GM18873 (cell line): ENCODE data around the gene TAS2R40.
"Not testable (repeated sequence)": the region's sequence is repeated elsewhere in the genome, so short reads cannot be mapped to it uniquely, and the experiment has no call there.

ENCODE experiments used
- ATAC-seq: cut with Tn5 transposase; IDR thresholded peaks from one replicate; pipeline ENCODE4 v1.9.1; 2021; ENCODE audit warnings: mild to moderate bottlenecking, moderate library complexity, moderate number of reproducible peaks; ENCODE audit not compliant: unreplicated experiment, low FRiP score

Gene TAS2R40

DNA sequence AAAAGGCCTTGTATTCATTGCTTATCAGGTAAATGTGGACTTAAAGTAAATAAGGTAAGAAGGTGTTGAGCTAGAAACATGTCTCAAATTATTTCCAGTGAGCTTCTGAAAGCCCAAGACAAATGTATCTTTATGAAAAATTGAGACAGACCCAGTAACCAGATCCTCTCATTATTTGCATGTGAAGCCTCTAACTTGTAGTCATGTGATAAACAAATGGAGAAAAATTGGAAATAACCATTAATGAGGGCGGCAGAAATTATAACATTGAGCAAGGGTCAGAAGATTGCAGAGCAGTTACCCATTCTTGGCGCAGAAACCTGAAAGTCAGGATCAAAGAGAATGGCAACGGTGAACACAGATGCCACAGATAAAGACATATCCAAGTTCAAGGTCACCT, at the start of gene TAS2R40:
Gene TAS2R40, plus strand, starts transcription at position 301 of the 400 bp plus-strand sequence. Its CDS starts 42 bp downstream, at position 343.
- ATAC-seq = no peak

DNA sequence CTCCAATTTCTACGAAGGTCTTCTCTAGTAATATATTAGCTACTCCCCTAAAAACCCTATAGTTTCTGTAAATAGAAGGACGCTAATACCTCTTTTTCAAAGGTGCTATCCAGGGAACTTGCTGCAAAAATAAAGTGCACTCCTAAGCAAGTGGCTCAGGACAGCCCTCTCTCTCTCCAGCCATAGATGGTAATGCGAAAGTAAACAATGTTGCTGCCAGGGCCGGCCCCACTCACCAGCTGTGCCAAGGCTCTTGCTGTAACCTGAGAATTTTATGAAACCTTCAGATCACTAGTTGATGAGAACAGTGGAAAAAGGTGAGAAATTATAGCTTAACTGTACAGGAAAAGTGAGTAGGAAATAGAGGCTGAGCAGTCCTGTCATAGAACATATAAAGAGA, 49.5 kb upstream of the TAS2R40 start:
- no peak for ATAC-seq

DNA sequence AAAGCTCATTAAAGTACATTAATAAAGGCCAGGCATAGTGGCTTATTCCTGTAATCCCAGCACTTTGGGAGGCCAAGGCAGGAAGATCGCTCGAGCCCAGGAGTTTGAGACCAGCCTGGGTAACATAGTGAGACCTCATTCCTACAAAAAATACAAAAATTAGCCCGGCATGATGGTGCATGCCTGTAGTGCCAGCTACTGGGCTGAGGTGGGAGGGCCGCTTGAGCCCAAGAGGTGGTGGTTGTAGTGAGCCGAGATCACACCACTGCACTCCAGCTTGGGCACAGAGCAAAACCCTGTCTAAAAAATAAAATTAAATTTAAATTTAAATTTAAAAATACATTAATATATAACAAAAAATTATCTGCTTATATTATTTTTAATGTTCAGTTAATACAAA, 45.7 kb upstream of the TAS2R40 start:
- no peak for ATAC-seq

DNA sequence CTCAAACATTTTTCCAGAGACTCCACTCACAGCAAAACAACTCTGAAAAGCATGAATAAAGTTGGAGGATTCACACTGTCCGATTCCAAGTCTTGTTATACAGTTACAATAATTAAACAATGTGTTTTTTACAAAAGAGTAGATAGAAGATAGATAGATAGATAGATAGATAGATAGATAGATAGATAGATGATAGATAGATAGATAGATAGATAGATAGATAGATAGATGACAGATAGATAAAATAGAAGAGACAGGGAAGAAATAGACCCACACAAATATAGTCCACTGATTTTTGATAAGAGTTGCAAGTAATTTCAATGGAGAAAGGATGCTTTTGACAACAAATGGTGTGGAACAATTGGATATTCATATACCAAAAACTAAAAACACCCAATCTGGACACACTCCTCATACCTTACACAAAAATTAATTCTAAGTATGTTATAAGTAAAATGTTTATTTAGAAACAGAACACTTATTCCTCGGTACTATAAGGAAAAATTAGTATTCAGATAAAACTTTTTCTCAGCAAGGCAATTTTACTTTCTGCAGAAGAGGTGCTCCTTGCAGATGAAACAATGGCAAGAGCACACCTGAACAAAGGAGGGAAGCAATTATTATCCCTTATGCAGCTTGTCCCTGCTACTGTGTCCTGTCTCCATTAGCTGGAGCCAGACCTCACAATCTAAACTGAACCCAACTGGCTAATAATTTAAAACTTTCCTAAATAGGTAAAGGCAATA, 44.3 kb upstream of the TAS2R40 start:
- ATAC-seq = no peak

- ATAC-seq = not testable (repeated sequence)
Observed at GRCh38 chr7:143180771-143181170, 41.1 kb upstream of the TAS2R40 start.

DNA sequence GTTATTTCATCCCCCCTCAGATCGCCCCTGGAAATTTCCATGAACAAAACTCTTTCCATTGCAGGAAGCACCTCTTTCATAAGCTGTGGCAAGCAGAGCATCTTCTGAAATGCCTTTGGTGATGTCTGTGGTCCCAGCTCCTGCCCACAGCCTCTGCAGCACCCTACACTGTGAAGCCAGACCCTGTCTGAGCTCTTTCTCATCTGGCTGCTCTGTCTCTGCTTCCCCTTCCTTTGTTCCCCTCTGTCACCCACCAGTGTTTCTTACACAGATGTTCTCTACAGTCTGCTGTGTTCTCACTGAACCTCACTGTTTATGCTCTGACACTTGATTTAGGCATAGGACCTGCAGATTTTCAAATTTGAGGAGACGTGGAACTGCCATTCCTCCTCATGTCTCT, 40.5 kb upstream of the TAS2R40 start:
- ATAC-seq = no peak

DNA sequence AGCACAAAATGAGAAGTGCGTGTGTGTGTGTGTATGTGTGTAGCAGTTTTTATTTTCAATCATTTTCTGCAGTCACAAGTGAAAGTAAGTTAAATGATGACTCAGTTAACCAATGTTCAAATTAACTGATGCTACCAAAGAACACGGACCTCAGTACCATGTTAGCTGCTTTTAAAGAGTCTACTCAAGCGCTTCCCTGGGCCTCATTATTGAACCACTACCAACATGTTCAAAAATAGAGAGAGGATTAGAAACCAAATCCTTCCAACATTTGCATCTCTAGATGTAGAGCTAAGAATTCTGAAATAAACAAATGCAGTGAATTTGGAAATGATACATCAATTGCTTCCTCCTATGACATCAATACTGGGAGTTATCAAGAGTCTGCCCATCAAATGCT, 38.8 kb upstream of the TAS2R40 start, which contains the start of gene TAS2R39:
Gene TAS2R39, plus strand, starts transcription at position 396 of the 400 bp plus-strand sequence. Its CDS starts 0 bp downstream, at position 396.
- no peak for ATAC-seq

DNA sequence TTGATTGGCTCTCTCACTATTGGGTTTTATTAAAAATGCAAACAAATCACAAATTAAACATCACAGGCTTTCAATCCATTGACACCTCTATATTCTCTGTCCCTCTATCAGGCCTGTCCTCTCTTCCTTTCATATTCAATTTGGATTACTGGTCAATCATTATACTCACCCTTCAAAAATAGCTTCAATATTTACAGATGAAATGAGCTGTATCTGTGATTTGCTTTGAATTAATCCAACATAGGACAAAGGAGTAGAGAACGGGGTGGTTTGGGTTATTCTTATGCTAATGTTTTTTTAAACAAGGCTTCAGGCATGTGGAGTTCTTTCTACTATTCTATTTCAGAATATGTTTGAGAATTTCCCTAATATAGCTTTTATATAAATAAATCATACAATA, 36.3 kb upstream of the TAS2R40 start:
- no peak for ATAC-seq

DNA sequence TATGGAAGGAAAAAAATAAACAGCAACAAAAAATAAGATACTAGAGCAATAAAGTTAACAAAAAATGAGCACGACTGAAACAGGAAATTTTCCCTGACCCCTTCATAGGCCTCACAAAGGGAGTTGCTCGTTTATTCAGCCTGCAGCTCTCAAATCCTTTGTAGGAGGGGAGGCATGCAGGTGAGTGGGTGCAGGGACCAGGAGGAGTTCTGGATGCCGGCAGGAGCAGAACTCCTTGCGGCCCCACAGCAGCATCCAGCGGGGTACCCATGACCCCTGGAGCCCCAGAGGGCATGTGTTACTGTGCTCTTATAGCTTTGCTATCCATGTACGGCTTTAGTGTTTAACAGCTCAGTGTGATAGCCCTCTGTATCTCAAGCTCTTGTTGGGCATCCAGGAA, 32.8 kb upstream of the TAS2R40 start:
- ATAC-seq = no peak

- no peak for ATAC-seq
Observed at GRCh38 chr7:143193880-143194279, 28.0 kb upstream of the TAS2R40 start.

GRCh38 chr7:143199040-143199439, 22.8 kb upstream of the TAS2R40 start:
- ATAC-seq = no peak

DNA sequence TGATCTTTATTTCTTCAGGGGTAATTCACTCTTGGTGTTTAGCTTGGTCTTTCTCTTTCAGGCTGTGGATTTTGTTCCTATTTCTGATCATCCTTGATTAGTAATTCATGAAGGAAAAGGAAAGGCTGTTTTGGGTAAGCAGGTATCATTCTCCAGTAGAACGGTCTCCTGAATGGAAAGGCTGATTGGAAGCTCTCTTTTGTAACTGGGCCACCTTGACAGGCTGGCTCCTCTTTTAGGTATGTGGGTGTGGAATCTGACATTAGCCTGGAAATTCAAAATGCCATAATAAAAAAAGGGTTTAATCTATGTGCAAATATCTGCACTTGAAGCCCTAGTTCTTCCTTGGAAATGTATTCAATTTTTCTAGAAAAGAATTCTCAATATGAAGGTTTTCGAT, 19.7 kb upstream of the TAS2R40 start:
- no peak for ATAC-seq

- no peak for ATAC-seq
Observed at GRCh38 chr7:143203386-143203785, 18.5 kb upstream of the TAS2R40 start.

DNA sequence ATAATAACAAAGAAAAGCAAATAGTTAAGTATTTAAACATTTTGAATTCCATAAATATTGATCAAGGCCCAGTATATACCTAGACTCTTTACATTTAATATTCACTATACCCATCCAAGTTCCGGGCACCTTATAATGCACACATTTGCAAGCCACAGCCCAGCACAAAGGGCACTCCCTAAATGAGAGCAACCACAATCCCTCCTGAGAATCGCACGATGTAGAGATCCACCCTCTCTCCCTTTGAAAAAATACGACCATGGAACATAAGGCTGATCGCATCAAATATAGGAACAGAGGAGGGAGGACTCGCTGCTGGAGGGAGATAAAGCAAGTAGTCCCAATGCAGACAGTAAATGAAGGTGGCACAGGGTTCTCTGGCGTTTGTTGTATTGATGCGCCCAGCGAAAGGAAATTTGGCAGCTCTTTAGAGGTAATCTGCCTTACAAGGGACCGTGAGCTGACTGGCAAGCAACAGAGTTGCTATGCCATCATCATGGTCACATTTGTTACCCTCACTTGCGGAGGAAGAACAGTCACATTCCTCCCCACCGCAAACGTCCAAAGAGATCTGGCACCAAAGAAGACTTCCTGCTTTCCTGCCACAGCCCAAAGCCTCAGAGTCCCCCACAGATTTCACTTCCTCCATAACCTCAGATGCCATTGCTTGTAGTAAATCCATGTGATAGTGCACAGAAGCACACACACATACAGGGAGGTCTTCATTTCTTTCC, 16.1 kb upstream of the TAS2R40 start:
- peak; percentile 87 for ATAC-seq

GRCh38 chr7:143210541-143210940, 11.3 kb upstream of the TAS2R40 start:
- no peak for ATAC-seq

DNA sequence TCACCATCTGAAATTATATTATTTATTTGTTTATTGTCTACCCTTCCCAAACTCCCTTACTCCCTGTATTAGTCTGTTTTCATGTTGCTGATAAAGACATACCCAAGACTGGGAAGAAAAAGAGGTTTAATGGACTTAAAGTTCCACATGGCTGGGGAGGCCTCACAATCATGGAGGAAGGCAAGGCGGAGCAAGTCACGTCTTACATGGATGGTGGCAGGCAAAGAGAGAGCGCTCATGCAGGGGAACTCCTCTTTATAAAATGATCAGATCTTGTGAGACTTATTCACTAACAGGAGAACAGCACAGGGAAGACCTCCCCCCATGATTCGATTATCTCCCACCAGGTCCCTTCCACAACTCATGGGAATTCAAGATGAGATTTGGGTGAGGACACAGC, 8.4 kb upstream of the TAS2R40 start:
- ATAC-seq = not testable (repeated sequence)

DNA sequence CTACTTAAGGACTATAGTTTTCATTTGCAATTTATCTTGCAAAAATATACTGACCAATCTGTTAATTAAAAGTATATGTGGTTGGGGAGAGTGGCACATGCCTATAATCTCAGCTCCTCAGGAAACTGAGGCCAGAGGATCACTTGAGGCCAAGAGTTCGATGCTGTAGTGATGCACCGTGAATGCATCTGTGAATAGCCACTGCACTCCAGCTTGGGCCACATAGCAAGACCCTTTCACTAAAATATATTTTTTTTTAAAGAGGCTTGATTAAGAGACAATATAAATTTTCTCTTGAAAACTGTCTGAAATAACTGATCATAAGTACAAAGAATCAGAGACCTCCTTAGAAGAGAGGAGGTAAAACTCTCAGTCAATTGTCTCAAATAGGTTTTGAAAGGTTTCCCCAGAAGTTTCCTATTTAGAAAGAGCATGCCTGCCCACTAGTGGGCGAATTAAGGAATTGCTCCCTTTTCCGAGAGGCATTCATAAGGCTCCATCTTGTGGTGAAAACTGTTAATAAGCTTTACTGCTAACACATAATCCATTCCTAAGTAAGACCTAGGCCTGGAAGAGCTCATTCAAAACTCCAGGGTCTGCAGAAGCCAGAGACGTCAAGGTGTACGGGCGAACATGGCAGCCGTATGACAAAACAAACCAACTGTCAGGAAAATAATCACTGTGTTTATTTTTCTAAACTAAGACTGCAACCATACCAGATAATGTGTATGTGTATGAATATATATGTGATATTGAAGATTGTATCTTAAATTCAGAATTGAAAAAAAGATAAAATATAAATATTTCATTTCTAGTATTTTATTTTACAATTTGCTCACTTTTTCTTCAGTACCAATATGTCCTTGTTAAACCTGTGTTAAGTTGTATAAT, 6.8 kb upstream of the TAS2R40 start:
- ATAC-seq = peak; percentile 90

- ATAC-seq = no peak
Observed at GRCh38 chr7:143216151-143216550, 5.7 kb upstream of the TAS2R40 start.

DNA sequence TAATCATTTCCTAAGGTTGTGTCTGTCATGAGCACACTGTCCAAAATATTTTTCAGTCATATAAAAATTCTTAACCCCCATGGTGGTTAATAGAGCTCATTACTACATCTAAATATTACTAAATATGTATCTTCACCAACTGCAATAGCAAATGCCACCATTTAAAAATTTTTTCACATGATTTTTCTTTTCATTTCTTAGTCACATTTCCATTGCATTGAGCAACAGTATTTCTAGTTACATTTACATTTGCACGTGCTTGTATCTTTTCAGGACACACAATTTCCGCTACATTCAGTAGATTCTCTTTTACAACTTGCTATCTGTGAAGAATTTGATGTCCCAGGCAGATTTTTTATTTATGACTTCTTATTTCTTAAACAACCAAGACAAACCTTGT, 5.2 kb upstream of the TAS2R40 start:
- no peak for ATAC-seq

GRCh38 chr7:143217806-143218205, 4.0 kb upstream of the TAS2R40 start:
- ATAC-seq = no peak

DNA sequence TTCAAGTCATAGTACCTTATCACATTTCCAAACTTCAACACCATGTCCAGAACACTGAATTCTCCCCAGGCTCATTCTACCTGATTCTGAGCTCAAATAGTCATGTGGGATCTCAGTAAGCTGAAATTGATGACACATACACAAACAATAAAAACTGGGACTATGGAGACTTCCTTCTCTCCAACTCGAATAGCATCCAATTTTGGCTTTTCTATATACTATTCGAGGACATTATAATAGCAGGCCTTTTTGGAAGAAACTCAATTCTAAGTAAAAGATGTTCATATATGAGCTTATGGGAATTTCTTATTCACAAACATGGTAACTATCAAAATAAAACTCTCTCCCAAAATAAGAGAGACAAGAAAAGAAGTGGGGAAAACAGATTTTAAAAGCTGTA, 551 bp upstream of the TAS2R40 start:
- ATAC-seq = no peak
